ENCODE measurements around the gene AUNIP. TPM values are rescaled to one million over a fixed set of nuclear protein-coding genes. Genes with fewer than 3 reads are reported as not detected.

AUNIP gene
- total RNA-seq, 1 experiment from 2014 or later: 16.8 TPM

GRCh38 chr1:25874635-25875153, 15.4 kb upstream of the AUNIP start:
- H3K4me1 Mint-ChIP-seq (ENCODE audit: low read depth, unreplicated experiment): peaks cover 11% of the 10 kb centered on the region
- H3K4me3 Mint-ChIP-seq (ENCODE audit: unreplicated experiment): peak overlapping the region; percentile 99
- peak overlapping the region; percentile 40 for H3K4me3 ChIP-seq (ENCODE audit: low read depth, low read length)
- no peaks in the 10 kb centered on the region for H3K9me3 ChIP-seq
- no peak for TF ChIP-seq CTCF (IDR thresholded peaks at IDR 0.05; ENCODE audit: insufficient read depth in 1 of 2, low read depth in 1 of 2, low read length in 1 of 2, severe bottlenecking in 1 of 2, unreplicated experiment in 1 of 2)
- ChIA-PET POLR2A (interaction anchor here (1.2 to 1.7 kb wide), 6 partner anchors 16 to 123 kb away, joined by 3 to 14 read pairs (median 8); partner anchors contain the start of genes MTFR1L and PAFAH2), CTCF (interaction anchor here (0.6 to 3.4 kb wide), 9 partner anchors 13 to 543 kb away, joined by 3 to 25 read pairs (median 6); partner anchors contain the start of genes CEP85, MTFR1L and PAFAH2)
- BruUV-seq (replicated peaks): no TSS peak
- H3K27ac Mint-ChIP-seq (ENCODE audit: unreplicated experiment): peak overlapping the region; percentile 93
- H3K27me3 ChIP-seq (replicated peaks; ENCODE audit: control insufficient read depth, insufficient read depth, low read length): no peaks in the 10 kb centered on the region
- H3K9me3 Mint-ChIP-seq (ENCODE audit: unreplicated experiment): no peaks in the 10 kb centered on the region
- peaks cover 27% of the 10 kb centered on the region for H3K4me1 ChIP-seq
- H3K36me3 Mint-ChIP-seq (ENCODE audit: insufficient read depth, unreplicated experiment): no peaks in the 10 kb centered on the region
- intact Hi-C loops (cut with micrococcal nuclease; ENCODE audit: unreplicated experiment): loop anchor here (2.0 kb wide), 2 partner anchors 16 kb away; partner anchors contain the start of gene AUNIP
- no peaks in the 10 kb centered on the region for H3K36me3 ChIP-seq (ENCODE audit: control insufficient read depth, insufficient read depth, low read length)
- H3K27me3 Mint-ChIP-seq (ENCODE audit: insufficient read depth, unreplicated experiment): no peaks in the 10 kb centered on the region
- DNase-seq: peak in 1 of 2 experiments; percentile 16

- no TSS peak for BruUV-seq (replicated peaks)
- H3K27ac Mint-ChIP-seq (ENCODE audit: unreplicated experiment): no peak overlapping the region
- intact Hi-C loops (cut with micrococcal nuclease; ENCODE audit: unreplicated experiment): loop anchor here (2.0 kb wide), 2 partner anchors 15 to 17 kb away; partner anchors contain the start of gene AUNIP
- ChIA-PET POLR2A (interaction anchor here (1.2 to 1.5 kb wide), 2 partner anchors 22 to 54 kb away, joined by 3 to 10 read pairs; partner anchors contain the start of gene MTFR1L), CTCF (interaction anchor here (1.5 to 3.4 kb wide), 4 partner anchors 16 to 123 kb away, joined by 6 to 25 read pairs (median 11); partner anchors contain the start of gene PAFAH2)
- peak overlapping the region; percentile 99 for H3K4me3 Mint-ChIP-seq (ENCODE audit: unreplicated experiment)
- H3K36me3 Mint-ChIP-seq (ENCODE audit: insufficient read depth, unreplicated experiment): no peaks in the 10 kb centered on the region
- no peaks in the 10 kb centered on the region for H3K27me3 Mint-ChIP-seq (ENCODE audit: insufficient read depth, unreplicated experiment)
- H3K36me3 ChIP-seq (ENCODE audit: control insufficient read depth, insufficient read depth, low read length): no peaks in the 10 kb centered on the region
- no peaks in the 10 kb centered on the region for H3K9me3 Mint-ChIP-seq (ENCODE audit: unreplicated experiment)
- H3K4me1 ChIP-seq: peaks cover 22% of the 10 kb centered on the region
- no peak for TF ChIP-seq CTCF (IDR thresholded peaks at IDR 0.05; ENCODE audit: insufficient read depth in 1 of 2, low read depth in 1 of 2, low read length in 1 of 2, severe bottlenecking in 1 of 2, unreplicated experiment in 1 of 2)
- H3K27me3 ChIP-seq (replicated peaks; ENCODE audit: control insufficient read depth, insufficient read depth, low read length): no peaks in the 10 kb centered on the region
- no peak for DNase-seq
- H3K4me3 ChIP-seq (ENCODE audit: low read depth, low read length): peak overlapping the region; percentile 40
- no peaks in the 10 kb centered on the region for H3K9me3 ChIP-seq
- peaks cover 8% of the 10 kb centered on the region for H3K4me1 Mint-ChIP-seq (ENCODE audit: low read depth, unreplicated experiment)
Measured at GRCh38 chr1:25874209-25874608, 15.0 kb upstream of the AUNIP start.

DNA sequence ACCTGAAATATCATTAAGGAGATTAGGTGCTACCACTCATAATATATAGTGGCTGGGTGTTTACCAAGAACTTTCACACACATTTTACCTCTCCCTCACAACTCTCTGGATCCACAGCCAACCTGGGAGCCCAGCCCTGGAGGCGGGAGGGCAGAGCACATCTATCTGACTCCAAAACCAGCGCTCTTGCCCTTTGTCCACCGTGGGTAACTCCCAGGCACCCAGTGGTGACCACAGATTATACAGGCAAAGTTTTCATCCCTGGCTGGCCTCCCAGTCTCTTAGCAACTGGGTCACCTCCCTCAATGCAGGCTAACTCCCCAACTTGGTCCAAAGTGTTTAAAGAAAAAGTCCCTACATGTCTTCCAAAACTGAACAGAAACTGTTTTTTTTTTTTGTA, 13.9 kb upstream of the AUNIP start:
- no peak overlapping the region for H3K4me3 ChIP-seq (ENCODE audit: low read depth, low read length)
- CTCF ChIA-PET: no interaction called here
- no peaks in the 10 kb centered on the region for H3K9me3 ChIP-seq
- H3K9me3 Mint-ChIP-seq (ENCODE audit: unreplicated experiment): no peaks in the 10 kb centered on the region
- no peak overlapping the region for H3K27ac Mint-ChIP-seq (ENCODE audit: unreplicated experiment)
- no peak for TF ChIP-seq CTCF (IDR thresholded peaks at IDR 0.05; ENCODE audit: insufficient read depth in 1 of 2, low read depth in 1 of 2, low read length in 1 of 2, severe bottlenecking in 1 of 2, unreplicated experiment in 1 of 2)
- H3K36me3 Mint-ChIP-seq (ENCODE audit: insufficient read depth, unreplicated experiment): peaks cover 4% of the 10 kb centered on the region
- H3K4me1 ChIP-seq: peaks cover 16% of the 10 kb centered on the region
- H3K4me3 Mint-ChIP-seq (ENCODE audit: unreplicated experiment): no peak overlapping the region
- BruUV-seq (replicated peaks): TSS peak; percentile 17
- H3K27me3 Mint-ChIP-seq (ENCODE audit: insufficient read depth, unreplicated experiment): no peaks in the 10 kb centered on the region
- H3K27me3 ChIP-seq (replicated peaks; ENCODE audit: control insufficient read depth, insufficient read depth, low read length): no peaks in the 10 kb centered on the region
- intact Hi-C loops (cut with micrococcal nuclease; ENCODE audit: unreplicated experiment): no loop called here
- DNase-seq: peak in 1 of 2 experiments; percentile 29
- POLR2A ChIA-PET: no interaction called here
- H3K36me3 ChIP-seq (ENCODE audit: control insufficient read depth, insufficient read depth, low read length): no peaks in the 10 kb centered on the region
- H3K4me1 Mint-ChIP-seq (ENCODE audit: low read depth, unreplicated experiment): peaks cover 8% of the 10 kb centered on the region
